GM12878 (cell line): ENCODE data around the gene SBNO1. TPM values are rescaled to one million over a fixed set of nuclear protein-coding genes. Genes with fewer than 3 reads are reported as not detected.

ENCODE experiments used
- CHD1 ChIP-seq: IDR thresholded peaks from 2 replicates; pipeline ENCODE4 v1.6.1; 2012; ENCODE audit warnings: low read depth, low read length, improper control_type of control experiment
- EED ChIP-seq: sonication (generic); IDR thresholded peaks from 2 replicates; pipeline ENCODE4 v1.6.1; 2016; ENCODE audit warnings: antibody characterized with exemption, low read depth
- MEF2B ChIP-seq: fragments of 450-650 bp; IDR thresholded peaks from 2 replicates; pipeline ENCODE4 v1.6.1; 2018; ENCODE audit warnings: mild to moderate bottlenecking, moderate library complexity; ENCODE audit not compliant: partially characterized antibody, poor library complexity, severe bottlenecking
- MLLT1 ChIP-seq: fragments of 450-650 bp; IDR thresholded peaks from 2 replicates; pipeline ENCODE4 v1.6.1; 2016; ENCODE audit warnings: mild to moderate bottlenecking
- MXI1 ChIP-seq: fragments of 150-350 bp; IDR thresholded peaks from 2 replicates; pipeline ENCODE4 v1.6.1; 2011; ENCODE audit warnings: low read depth, mild to moderate bottlenecking, inconsistent platforms, low read length, improper control_type of control experiment
- NFXL1 ChIP-seq: fragments of 450-650 bp; IDR thresholded peaks from 2 replicates; pipeline ENCODE4 v1.6.1; 2017; ENCODE audit warnings: antibody characterized with exemption, mild to moderate bottlenecking, borderline replicate concordance
- NFYB ChIP-seq: IDR thresholded peaks from 2 replicates; pipeline ENCODE4 v1.6.1; 2011; ENCODE audit warnings: low read depth, mild to moderate bottlenecking, low read length, improper control_type of control experiment, moderate library complexity; ENCODE audit not compliant: insufficient read depth
- polyA plus RNA-seq, 11 experiments: library from polyadenylated mRNA; depleted of rRNA in 4 of 11; unstranded in 6 of 11; stranded (reverse) in 5 of 11; fragments of >200 nt; fragmentation: Nextera tagmentation in 4 of 11; fragmentation: Illumina TruSeq in 1 of 11; extraction: Ambion mirVana in 4 of 11; extraction: Trizol in 1 of 11; gene quantifications; 1 replicate in 1 of 11; 2 replicates in 10 of 11; pipeline versions ENCODE4 v1.2.1 to v1.2.3, GENCODE V29; 2011 to 2016; ENCODE audit warnings: inconsistent platforms in 2 of 11, missing spikeins in 2 of 11, low read depth in 1 of 11
- total RNA-seq, 4 experiments: library from RNA; depleted of rRNA in 3 of 4; stranded (reverse); fragments of >200 nt in 3 of 4; fragmentation: Illumina TruSeq in 1 of 4; extraction: Trizol in 1 of 4; gene quantifications; 2 replicates each; pipeline versions ENCODE4 v1.2.1 to v1.2.3, GENCODE V29; 2013 to 2021
- TF ChIP-seq, protein P1 (sequence below): IDR thresholded peaks from 2 replicates; pipeline ENCODE4 v1.6.1; 2012; ENCODE audit warnings: low read depth, low read length, improper control_type of control experiment

SBNO1 gene
- total and polyA plus RNA-seq, 10 of the 15 experiments (the other 5 are each of a cell fraction or from before 2014, with no cell fraction given): 7.5 to 39.7 (median 20.9) TPM

DNA sequence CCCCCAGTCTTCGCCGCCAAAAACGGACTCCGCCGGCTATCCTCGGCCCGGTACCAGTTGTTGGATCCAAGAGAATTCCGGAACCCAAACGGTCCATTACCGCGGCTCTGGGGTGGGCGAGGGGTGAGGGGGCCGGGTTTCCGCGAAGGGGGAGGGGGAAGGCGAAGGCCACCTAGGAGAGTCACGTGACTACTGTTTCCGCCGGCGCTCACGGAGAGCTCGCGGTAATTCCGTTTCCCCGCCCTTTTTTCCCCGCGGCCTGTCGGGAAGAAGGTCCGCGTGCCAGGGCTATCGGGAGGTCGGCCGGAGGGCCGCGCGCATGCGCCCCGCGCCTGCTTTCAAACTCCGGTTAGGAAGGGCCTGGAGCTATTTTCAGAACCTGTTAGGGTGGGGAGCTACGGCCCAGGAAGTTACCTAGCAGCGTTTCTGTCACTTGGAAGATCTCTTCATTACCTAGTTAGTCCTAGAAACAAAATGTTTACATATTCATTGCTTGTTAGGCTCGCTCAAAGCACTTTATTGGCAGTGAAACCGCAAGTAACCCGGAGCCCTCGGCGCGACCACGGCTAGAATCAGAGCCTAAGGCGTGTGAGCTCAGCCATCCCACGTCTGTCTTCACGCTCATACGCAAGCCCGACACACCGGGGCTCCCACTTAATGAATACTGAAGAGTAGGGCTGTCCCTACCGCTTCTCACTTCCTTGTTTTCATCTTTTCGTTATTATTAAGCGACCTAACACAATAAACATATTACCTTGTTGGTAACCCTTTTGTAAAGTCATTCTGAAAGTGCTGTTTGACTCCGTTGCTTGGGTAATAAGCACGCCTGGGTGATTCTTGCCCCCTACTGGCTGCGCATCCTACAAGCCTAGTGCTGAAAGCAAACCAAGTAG lies 624 bp upstream of the SBNO1 start (continued):
- TF ChIP-seq MXI1 (peak; percentile 97), NFYB (no peak), MEF2B (peak; percentile 81), EED (peak; percentile 92), NFXL1 (no peak), MLLT1 (peak; percentile 97), CHD1 (peak; percentile 88; the same call in 1 of the 2 replicates)
- TF ChIP-seq, protein P1, sequence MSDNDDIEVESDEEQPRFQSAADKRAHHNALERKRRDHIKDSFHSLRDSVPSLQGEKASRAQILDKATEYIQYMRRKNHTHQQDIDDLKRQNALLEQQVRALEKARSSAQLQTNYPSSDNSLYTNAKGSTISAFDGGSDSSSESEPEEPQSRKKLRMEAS: 0 out of 2 replicates have a peak, but pooled peaks have one; percentile 7
